GM12864 (cell line): ENCODE measurements around the gene FTCDNL1.

Experiments used
- DNase-seq: peaks from one replicate; pipeline ENCODE4 v3.0.0-alpha.2; 2011; ENCODE audit warnings: low read depth
- H3K4me3 ChIP-seq: 2 replicates; pipeline ENCODE4 v1.5.1; 2011; ENCODE audit warnings: mild to moderate bottlenecking, low read depth, low read length, control low read depth
- CTCF ChIP-seq: IDR thresholded peaks from 2 replicates; pipeline ENCODE4 v1.5.1; 2011; ENCODE audit warnings: low read depth, mild to moderate bottlenecking, moderate library complexity, low read length, control low read depth, inconsistent platforms; ENCODE audit errors: missing control alignments

FTCDNL1 gene

GRCh38 chr2:199738727-199739412 lies 112.1 kb downstream of the FTCDNL1 start:
- DNase-seq = no peak
- no peak for TF ChIP-seq CTCF
- no peak overlapping the region for H3K4me3 ChIP-seq

- H3K4me3 ChIP-seq = no peak overlapping the region
- no peak for DNase-seq
- no peak for TF ChIP-seq CTCF
These were observed 116.3 kb downstream of the FTCDNL1 start for GRCh38 chr2:199734651-199735050.

- H3K4me3 ChIP-seq = no peak overlapping the region
- no peak for DNase-seq
- TF ChIP-seq CTCF = no peak
These were observed 117.0 kb downstream of the FTCDNL1 start for GRCh38 chr2:199734011-199734410.

GRCh38 chr2:199727801-199728200 lies 123.2 kb downstream of the FTCDNL1 start:
- TF ChIP-seq CTCF = no peak
- no peak overlapping the region for H3K4me3 ChIP-seq
- no peak for DNase-seq

GRCh38 chr2:199727306-199727705 lies 123.7 kb downstream of the FTCDNL1 start:
- no peak overlapping the region for H3K4me3 ChIP-seq
- no peak for TF ChIP-seq CTCF
- DNase-seq = no peak

- no peak for DNase-seq
- no peak for TF ChIP-seq CTCF
- no peak overlapping the region for H3K4me3 ChIP-seq
These were observed 132.9 kb downstream of the FTCDNL1 start for GRCh38 chr2:199718074-199718473.

- TF ChIP-seq CTCF = no peak
- no peak for DNase-seq
- no peak overlapping the region for H3K4me3 ChIP-seq
These were observed 133.4 kb downstream of the FTCDNL1 start for GRCh38 chr2:199717587-199717907.
